SIG-M5 treated with dmso at 0.1 percent for 504 hours (cell line): Measurements from ENCODE around the gene GFRA1.
"Not testable (repeated sequence)": the region's sequence is repeated elsewhere in the genome, so short reads cannot be mapped to it uniquely, and the experiment has no call there.

Source experiments
- DNase-seq: peaks from one replicate; lab custom pipeline; 2025; ENCODE audit not compliant: unreplicated experiment; lab: John Stamatoyannopoulos, UW

Gene GFRA1

GRCh38 chr10:116201670-116202430 lies 71.2 kb downstream of the GFRA1 start:
- DNase-seq: no peak

GRCh38 chr10:116201011-116201410 lies 72.0 kb downstream of the GFRA1 start:
- DNase-seq: no peak

GRCh38 chr10:116198676-116199035 lies 74.3 kb downstream of the GFRA1 start:
- DNase-seq: no peak

GRCh38 chr10:116197946-116198675 lies 74.9 kb downstream of the GFRA1 start:
- DNase-seq: no peak

GRCh38 chr10:116195583-116195982 lies 77.4 kb downstream of the GFRA1 start:
- DNase-seq: no peak

GRCh38 chr10:116195039-116195438 lies 78.0 kb downstream of the GFRA1 start:
- no peak for DNase-seq

- no peak for DNase-seq
Measured at GRCh38 chr10:116194061-116194460, 78.9 kb downstream of the GFRA1 start.

- DNase-seq: no peak
Measured at GRCh38 chr10:116190883-116191282, 82.1 kb downstream of the GFRA1 start.

GRCh38 chr10:116186273-116186672 lies 86.7 kb downstream of the GFRA1 start:
- no peak for DNase-seq

GRCh38 chr10:116185199-116185867 lies 87.7 kb downstream of the GFRA1 start:
- no peak for DNase-seq

- DNase-seq: no peak
Measured at GRCh38 chr10:116184512-116184794, 88.6 kb downstream of the GFRA1 start.

- no peak for DNase-seq
Measured at GRCh38 chr10:116183733-116184511, 89.1 kb downstream of the GFRA1 start.

- DNase-seq: no peak
Measured at GRCh38 chr10:116182426-116182825, 90.6 kb downstream of the GFRA1 start.

GRCh38 chr10:116178086-116178605 lies 94.9 kb downstream of the GFRA1 start:
- DNase-seq: no peak

- no peak for DNase-seq
Measured at GRCh38 chr10:116175231-116175630, 97.8 kb downstream of the GFRA1 start.

- DNase-seq: no peak
Measured at GRCh38 chr10:116171505-116171904, 101.5 kb downstream of the GFRA1 start.

- DNase-seq: no peak
Measured at GRCh38 chr10:116170815-116171250, 102.2 kb downstream of the GFRA1 start.

GRCh38 chr10:116169782-116170445 lies 103.1 kb downstream of the GFRA1 start:
- no peak for DNase-seq

- no peak for DNase-seq
Measured at GRCh38 chr10:116168745-116169144, 104.3 kb downstream of the GFRA1 start.

GRCh38 chr10:116168329-116168728 lies 104.7 kb downstream of the GFRA1 start:
- DNase-seq: no peak

GRCh38 chr10:116165941-116166340 lies 107.1 kb downstream of the GFRA1 start:
- DNase-seq: not testable (repeated sequence)
